PC-9 (cell line): ENCODE data around the gene TTLL7.

Experiments
- EZH2 ChIP-seq: fragments of 200-600 bp; sonication (generic); IDR thresholded peaks from 2 replicates; pipeline ENCODE4 v1.8.0; 2017; ENCODE audit warnings: antibody characterized with exemption, low read depth
- TF ChIP-seq, protein P1 (sequence below): fragments of 200-600 bp; sonication (generic); conservative IDR thresholded peaks from 2 replicates; pipeline ENCODE4 v1.6.1; 2017; ENCODE audit warnings: mixed run types, antibody characterized with exemption, mild to moderate bottlenecking, moderate library complexity

- TF ChIP-seq, protein P1, sequence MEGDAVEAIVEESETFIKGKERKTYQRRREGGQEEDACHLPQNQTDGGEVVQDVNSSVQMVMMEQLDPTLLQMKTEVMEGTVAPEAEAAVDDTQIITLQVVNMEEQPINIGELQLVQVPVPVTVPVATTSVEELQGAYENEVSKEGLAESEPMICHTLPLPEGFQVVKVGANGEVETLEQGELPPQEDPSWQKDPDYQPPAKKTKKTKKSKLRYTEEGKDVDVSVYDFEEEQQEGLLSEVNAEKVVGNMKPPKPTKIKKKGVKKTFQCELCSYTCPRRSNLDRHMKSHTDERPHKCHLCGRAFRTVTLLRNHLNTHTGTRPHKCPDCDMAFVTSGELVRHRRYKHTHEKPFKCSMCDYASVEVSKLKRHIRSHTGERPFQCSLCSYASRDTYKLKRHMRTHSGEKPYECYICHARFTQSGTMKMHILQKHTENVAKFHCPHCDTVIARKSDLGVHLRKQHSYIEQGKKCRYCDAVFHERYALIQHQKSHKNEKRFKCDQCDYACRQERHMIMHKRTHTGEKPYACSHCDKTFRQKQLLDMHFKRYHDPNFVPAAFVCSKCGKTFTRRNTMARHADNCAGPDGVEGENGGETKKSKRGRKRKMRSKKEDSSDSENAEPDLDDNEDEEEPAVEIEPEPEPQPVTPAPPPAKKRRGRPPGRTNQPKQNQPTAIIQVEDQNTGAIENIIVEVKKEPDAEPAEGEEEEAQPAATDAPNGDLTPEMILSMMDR: no peak
- TF ChIP-seq EZH2: no peak
These were observed 133.9 kb downstream of the TTLL7 start for GRCh38 chr1:83864991-83865390.
